Prostate gland (tissue), 2 donors: ENCODE data around the gene ULK1. TPM values are rescaled to one million over a fixed set of nuclear protein-coding genes. Genes with fewer than 3 reads are reported as not detected.

Source experiments
- DNase-seq: peaks from one replicate; pipeline ENCODE4 v3.0.0-alpha.2; 2019; ENCODE audit warnings: low spot score
- H3K27ac ChIP-seq, 2 donors: fragments of 200-600 bp; sonication (generic); 2 replicates each; pipeline ENCODE4 v1.5.1; 2017 to 2019
- H3K27me3 ChIP-seq: fragments of 200-600 bp; sonication (generic); replicated peaks from 2 replicates; pipeline ENCODE4 v1.5.1; 2019; ENCODE audit not compliant: insufficient read depth
- H3K36me3 ChIP-seq, 2 donors: fragments of 200-600 bp; sonication (generic); 1 replicate in 1 of 2; 2 replicates in 1 of 2; pipeline versions ENCODE4 v1.5.1 to v1.8.1; 2017 to 2019
- H3K4me1 ChIP-seq: fragments of 200-600 bp; sonication (generic); replicated peaks from 2 replicates; pipeline ENCODE4 v1.5.1; 2019
- H3K4me3 ChIP-seq, 2 donors: fragments of 200-600 bp; sonication (generic); 2 replicates each; pipeline ENCODE4 v1.5.1; 2017 to 2019
- H3K9me3 ChIP-seq: fragments of 200-600 bp; sonication (generic); 2 replicates; pipeline ENCODE4 v1.5.1; 2017
- POLR2A ChIP-seq: fragments of 450-650 bp; IDR thresholded peaks from one replicate; pipeline ENCODE4 v1.6.1; 2016; ENCODE audit warnings: antibody characterized with exemption, mild to moderate bottlenecking
- POLR2AphosphoS5 ChIP-seq: sonication (generic); formaldehyde crosslinking; IDR thresholded peaks from one replicate; pipeline ENCODE4 v1.6.1; 2017; ENCODE audit warnings: antibody characterized with exemption
- WGBS: methylation state at CpG from one replicate; pipeline ENCODE4 v1.1.5; 2018; 5-methylcytosine and 5-hydroxymethylcytosine counted together
- intact Hi-C: fragments of 100-400 bp; cut with DNase I; formaldehyde crosslinking; loops from one replicate; pipeline ENCODE4 v1.14.2; 2022
- total RNA-seq, 2 donors: library from RNA; depleted of rRNA; stranded (reverse); fragments of >200 nt; gene quantifications; one replicate each; pipeline ENCODE4 v1.1.0, GENCODE V29; 2016
- TF ChIP-seq, protein P1 (sequence below), 4 experiments: fragments of 200-600 bp in 2 of 4; fragments of 450-650 bp in 2 of 4; sonication (generic) in 2 of 4; IDR thresholded peaks; 1 replicate in 3 of 4; 2 replicates in 1 of 4; pipeline ENCODE4 v1.5.1; 2016 to 2019; ENCODE audit warnings: antibody characterized with exemption in 4 of 4, mild to moderate bottlenecking in 2 of 4, moderate library complexity in 2 of 4

The ULK1 gene
- total RNA-seq, 2 donors from 2014 or later, result 26.2 to 62.5 TPM

GRCh38 chr12:131905081-131905629, 10.7 kb downstream of the ULK1 start:
- no peak for DNase-seq
- H3K36me3 ChIP-seq, result peaks cover 11 to 20% of the 10 kb centered on the region in 2 donors
- peaks cover 8% of the 10 kb centered on the region for H3K4me1 ChIP-seq
- H3K9me3 ChIP-seq, result no peaks in the 10 kb centered on the region
- no peak for TF ChIP-seq POLR2AphosphoS5
- TF ChIP-seq, protein P1, sequence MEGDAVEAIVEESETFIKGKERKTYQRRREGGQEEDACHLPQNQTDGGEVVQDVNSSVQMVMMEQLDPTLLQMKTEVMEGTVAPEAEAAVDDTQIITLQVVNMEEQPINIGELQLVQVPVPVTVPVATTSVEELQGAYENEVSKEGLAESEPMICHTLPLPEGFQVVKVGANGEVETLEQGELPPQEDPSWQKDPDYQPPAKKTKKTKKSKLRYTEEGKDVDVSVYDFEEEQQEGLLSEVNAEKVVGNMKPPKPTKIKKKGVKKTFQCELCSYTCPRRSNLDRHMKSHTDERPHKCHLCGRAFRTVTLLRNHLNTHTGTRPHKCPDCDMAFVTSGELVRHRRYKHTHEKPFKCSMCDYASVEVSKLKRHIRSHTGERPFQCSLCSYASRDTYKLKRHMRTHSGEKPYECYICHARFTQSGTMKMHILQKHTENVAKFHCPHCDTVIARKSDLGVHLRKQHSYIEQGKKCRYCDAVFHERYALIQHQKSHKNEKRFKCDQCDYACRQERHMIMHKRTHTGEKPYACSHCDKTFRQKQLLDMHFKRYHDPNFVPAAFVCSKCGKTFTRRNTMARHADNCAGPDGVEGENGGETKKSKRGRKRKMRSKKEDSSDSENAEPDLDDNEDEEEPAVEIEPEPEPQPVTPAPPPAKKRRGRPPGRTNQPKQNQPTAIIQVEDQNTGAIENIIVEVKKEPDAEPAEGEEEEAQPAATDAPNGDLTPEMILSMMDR (IDR thresholded peaks at IDR 0.05), result no peak
- TF ChIP-seq POLR2A, result no peak
- WGBS, result 69% methylated on average over 11 of the region's 13 CpGs
- H3K27me3 ChIP-seq, result no peaks in the 10 kb centered on the region
- H3K27ac ChIP-seq, result no peak overlapping the region
- intact Hi-C loops, result no loop called here
- H3K4me3 ChIP-seq, result no peak overlapping the region

DNA sequence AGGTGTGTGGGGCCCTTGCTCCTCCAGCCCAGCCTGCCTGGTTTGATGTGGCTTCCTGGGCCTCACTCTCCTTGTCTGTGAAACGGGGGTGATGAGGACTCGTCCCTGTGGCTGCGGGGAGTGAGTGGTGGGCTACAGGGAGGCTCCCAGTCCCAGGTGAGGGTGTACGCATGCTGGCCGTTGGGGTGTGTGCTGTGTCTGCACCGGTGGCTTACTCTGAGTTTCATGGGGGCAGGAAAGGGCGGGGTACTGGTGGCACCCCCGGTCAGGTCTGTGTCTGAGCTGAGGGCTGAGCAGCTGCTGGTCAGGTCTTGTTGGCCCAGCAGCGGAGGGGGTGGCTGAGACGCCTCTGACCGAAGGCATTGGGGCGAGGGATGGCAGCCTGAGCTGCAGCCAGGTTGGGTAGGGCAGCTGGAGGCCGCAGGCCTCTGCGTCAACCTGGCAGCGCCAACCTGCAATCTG, 11.2 kb downstream of the ULK1 start:
- Histone ChIP-seq H3K27me3 (no peaks in the 10 kb centered on the region), H3K4me1 (peaks cover 8% of the 10 kb centered on the region), H3K9me3 (no peaks in the 10 kb centered on the region), H3K36me3 (peaks cover 11 to 23% of the 10 kb centered on the region in 2 donors), H3K4me3 (no peak overlapping the region), H3K27ac (no peak overlapping the region)
- no peak for DNase-seq
- intact Hi-C loops, result no loop called here
- 92% methylated on average over 15 of the region's 15 CpGs for WGBS
- TF ChIP-seq POLR2AphosphoS5, result no peak
- TF ChIP-seq, protein P1 (IDR thresholded peaks at IDR 0.05), result no peak

GRCh38 chr12:131907379-131908091, 13.1 kb downstream of the ULK1 start:
- Histone ChIP-seq H3K9me3 (no peaks in the 10 kb centered on the region), H3K36me3 (peaks cover 23% of the 10 kb centered on the region in 2 donors), H3K27ac (no peak overlapping the region), H3K4me1 (no peaks in the 10 kb centered on the region), H3K27me3 (no peaks in the 10 kb centered on the region), H3K4me3 (no peak overlapping the region)
- TF ChIP-seq POLR2AphosphoS5 (no peak), POLR2A (no peak)
- TF ChIP-seq, protein P1 (IDR thresholded peaks at IDR 0.05), result no peak
- intact Hi-C loops, result no loop called here
- DNase-seq, result no peak
- 84% methylated on average over 26 of the region's 31 CpGs for WGBS

GRCh38 chr12:131908092-131909080, 14.0 kb downstream of the ULK1 start:
- intact Hi-C loops, result no loop called here
- Histone ChIP-seq H3K4me1 (no peaks in the 10 kb centered on the region), H3K9me3 (no peaks in the 10 kb centered on the region), H3K4me3 (no peak overlapping the region), H3K27me3 (no peaks in the 10 kb centered on the region), H3K36me3 (peaks cover 23% of the 10 kb centered on the region in 2 donors), H3K27ac (no peak overlapping the region)
- DNase-seq, result no peak
- TF ChIP-seq, protein P1 (IDR thresholded peaks at IDR 0.05), result no peak
- TF ChIP-seq POLR2A (no peak), POLR2AphosphoS5 (no peak)
- 96% methylated on average over 78 of the region's 96 CpGs for WGBS
